CD4-positive, alpha-beta T cell treated with Interleukin-6 at 100 ng/mL for 8 hours (primary cell): ENCODE data around the gene SPTBN1.
"Not testable (repeated sequence)": the region's sequence is repeated elsewhere in the genome, so short reads cannot be mapped to it uniquely, and the experiment has no call there.

Source experiments
- DNase-seq: peaks from one replicate; pipeline ENCODE4 v3.0.0-alpha.2; 2020; ENCODE audit warnings: mixed read lengths, low spot score

The SPTBN1 gene

GRCh38 chr2:54503828-54504227 lies 47.7 kb downstream of the SPTBN1 start:
- DNase-seq = no peak

GRCh38 chr2:54504866-54505265 lies 48.7 kb downstream of the SPTBN1 start:
- no peak for DNase-seq

- no peak for DNase-seq
Measured at GRCh38 chr2:54508541-54508940, 52.4 kb downstream of the SPTBN1 start.

- not testable (repeated sequence) for DNase-seq
Measured at GRCh38 chr2:54509043-54509442, 52.9 kb downstream of the SPTBN1 start.

- DNase-seq = no peak
Measured at GRCh38 chr2:54510916-54511315, 54.8 kb downstream of the SPTBN1 start.

GRCh38 chr2:54512183-54512582 lies 56.1 kb downstream of the SPTBN1 start:
- no peak for DNase-seq

GRCh38 chr2:54512663-54513362 lies 56.7 kb downstream of the SPTBN1 start:
- no peak for DNase-seq

- DNase-seq = no peak
Measured at GRCh38 chr2:54513363-54513715, 57.2 kb downstream of the SPTBN1 start.

GRCh38 chr2:54514822-54515569 lies 58.9 kb downstream of the SPTBN1 start:
- no peak for DNase-seq

GRCh38 chr2:54516842-54517241 lies 60.7 kb downstream of the SPTBN1 start:
- DNase-seq = no peak

GRCh38 chr2:54518016-54518415 lies 61.9 kb downstream of the SPTBN1 start:
- not testable (repeated sequence) for DNase-seq

- no peak for DNase-seq
Measured at GRCh38 chr2:54518430-54518829, 62.3 kb downstream of the SPTBN1 start.

- DNase-seq = no peak
Measured at GRCh38 chr2:54519841-54520459, 63.8 kb downstream of the SPTBN1 start.

- no peak for DNase-seq
Measured at GRCh38 chr2:54520687-54521086, 64.6 kb downstream of the SPTBN1 start.

GRCh38 chr2:54522624-54523281 lies 66.6 kb downstream of the SPTBN1 start:
- DNase-seq = peak; percentile 80

GRCh38 chr2:54523324-54523959 lies 67.3 kb downstream of the SPTBN1 start:
- no peak for DNase-seq

GRCh38 chr2:54524226-54524991 lies 68.3 kb downstream of the SPTBN1 start:
- no peak for DNase-seq

- no peak for DNase-seq
Measured at GRCh38 chr2:54525321-54525720, 69.2 kb downstream of the SPTBN1 start.

GRCh38 chr2:54526226-54526879 lies 70.2 kb downstream of the SPTBN1 start:
- no peak for DNase-seq

- DNase-seq = no peak
Measured at GRCh38 chr2:54528311-54528955, 72.3 kb downstream of the SPTBN1 start.
